ENCODE results near the gene DMXL2.

DMXL2 gene

GRCh38 chr15:51405693-51406523 lies 216.7 kb downstream of the DMXL2 start:
- DNase-seq (ENCODE audit: low read depth) = no peak

GRCh38 chr15:51403946-51404695 lies 218.4 kb downstream of the DMXL2 start:
- DNase-seq (ENCODE audit: low read depth) = no peak

- DNase-seq (ENCODE audit: low read depth) = no peak
Observed at GRCh38 chr15:51403072-51403878, 219.3 kb downstream of the DMXL2 start.

GRCh38 chr15:51401872-51402517 lies 220.6 kb downstream of the DMXL2 start:
- DNase-seq (ENCODE audit: low read depth) = no peak

- no peak for DNase-seq (ENCODE audit: low read depth)
Observed at GRCh38 chr15:51401051-51401780, 221.4 kb downstream of the DMXL2 start.

GRCh38 chr15:51398626-51399025 lies 223.9 kb downstream of the DMXL2 start:
- no peak for DNase-seq (ENCODE audit: low read depth)
